IPS-18a (cell line): Measurements from ENCODE around the gene MYOT.
"Not testable (repeated sequence)": the region's sequence is repeated elsewhere in the genome, so short reads cannot be mapped to it uniquely, and the experiment has no call there.

Experiments
- H3K27ac ChIP-seq: one replicate; pipeline ENCODE4 v1.5.1; 2013; ENCODE audit warnings: low read length
- H3K27me3 ChIP-seq: one replicate; pipeline ENCODE4 v1.6.1; 2013; ENCODE audit warnings: mild to moderate bottlenecking, low read length; ENCODE audit not compliant: control insufficient read depth, insufficient read depth
- H3K36me3 ChIP-seq: one replicate; pipeline ENCODE4 v1.6.1; 2013; ENCODE audit warnings: low read depth, low read length; ENCODE audit not compliant: control insufficient read depth
- H3K4me1 ChIP-seq: one replicate; pipeline ENCODE4 v1.6.1; 2013; ENCODE audit warnings: low read depth, low read length; ENCODE audit not compliant: control insufficient read depth
- H3K4me3 ChIP-seq: one replicate; pipeline ENCODE4 v1.5.1; 2013; ENCODE audit warnings: low read length
- H3K9ac ChIP-seq: one replicate; pipeline ENCODE4 v1.6.1; 2013; ENCODE audit warnings: mild to moderate bottlenecking, low read length, moderate library complexity
- H3K9me3 ChIP-seq: one replicate; pipeline ENCODE4 v1.6.1; 2013; ENCODE audit warnings: low read depth, low read length; ENCODE audit not compliant: control insufficient read depth

The MYOT gene

DNA sequence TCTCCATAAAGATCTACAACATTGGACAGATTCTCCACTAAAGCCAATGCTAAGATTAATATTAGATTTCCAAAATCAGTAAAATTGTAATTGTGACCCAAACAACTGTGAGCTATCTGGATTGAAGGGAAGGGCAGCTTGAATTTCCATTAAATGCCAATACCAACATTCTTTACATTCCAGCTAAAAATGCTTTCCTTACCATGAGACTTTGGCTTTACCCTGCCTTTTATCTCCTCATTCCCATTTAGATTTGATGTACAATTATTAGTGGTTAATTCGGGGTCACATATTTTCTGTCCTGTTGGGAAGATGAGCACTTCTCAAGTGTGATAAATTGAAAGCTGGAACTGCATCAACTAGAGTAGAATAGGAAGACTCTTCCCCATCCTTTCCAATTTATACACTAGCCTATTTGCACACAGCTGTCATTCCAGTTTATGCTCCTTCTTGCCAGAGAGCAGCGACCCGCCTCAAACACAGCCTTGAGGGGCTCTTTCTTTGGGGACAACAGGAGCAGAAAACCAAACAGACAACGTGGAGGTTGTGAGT lies 33.1 kb upstream of the MYOT start:
- Histone ChIP-seq H3K4me3 (no peak overlapping the region), H3K4me1 (peaks cover 22% of the 10 kb centered on the region), H3K27ac (no peak overlapping the region), H3K9me3 (no peaks in the 10 kb centered on the region), H3K9ac (no peak overlapping the region), H3K36me3 (no peaks in the 10 kb centered on the region), H3K27me3 (no peaks in the 10 kb centered on the region)

DNA sequence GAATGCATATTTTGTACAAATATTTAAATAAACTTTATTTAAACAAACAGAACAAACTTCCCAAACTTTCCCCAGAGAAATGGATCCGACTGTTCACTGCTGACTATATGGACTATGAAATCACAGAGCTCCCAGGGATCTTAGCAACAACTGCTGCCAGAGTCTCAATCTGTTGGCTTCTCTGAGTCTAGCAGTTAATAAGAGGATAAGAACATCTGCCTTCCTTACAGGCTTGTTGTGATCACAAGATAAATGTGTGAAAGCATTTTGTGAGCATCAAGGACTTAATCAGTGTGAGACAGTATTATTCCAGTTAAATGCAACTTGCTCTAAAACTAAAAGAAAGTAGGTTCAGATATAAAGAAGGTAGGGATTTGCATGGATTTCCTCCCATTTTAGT lies 31.4 kb upstream of the MYOT start:
- Histone ChIP-seq H3K27ac (no peak overlapping the region), H3K9me3 (no peaks in the 10 kb centered on the region), H3K4me3 (no peak overlapping the region), H3K4me1 (peaks cover 22% of the 10 kb centered on the region), H3K36me3 (no peaks in the 10 kb centered on the region), H3K9ac (no peak overlapping the region), H3K27me3 (no peaks in the 10 kb centered on the region)

DNA sequence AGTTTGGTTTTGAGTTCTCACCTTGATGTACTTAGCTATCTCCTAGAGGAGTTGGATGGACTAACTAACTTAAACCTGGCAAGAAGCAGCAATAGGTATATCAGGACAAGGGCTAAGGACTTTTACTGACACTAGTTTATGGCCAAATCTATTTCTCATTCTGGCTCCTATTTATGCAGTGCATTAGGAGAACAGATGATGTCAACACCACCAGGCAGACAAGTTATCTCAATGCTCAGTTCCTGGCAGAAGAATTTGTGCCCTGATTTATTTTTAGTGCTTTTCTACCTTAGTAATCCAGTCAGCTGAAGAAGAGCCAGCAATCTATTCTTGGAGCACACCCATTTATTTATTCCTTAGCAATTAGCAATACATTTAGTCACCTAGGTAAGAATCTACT lies 30.7 kb upstream of the MYOT start:
- H3K4me3 ChIP-seq = no peak overlapping the region
- H3K27me3 ChIP-seq = no peaks in the 10 kb centered on the region
- no peak overlapping the region for H3K27ac ChIP-seq
- H3K9me3 ChIP-seq = no peaks in the 10 kb centered on the region
- no peak overlapping the region for H3K9ac ChIP-seq
- H3K4me1 ChIP-seq = peaks cover 22% of the 10 kb centered on the region
- H3K36me3 ChIP-seq = no peaks in the 10 kb centered on the region

DNA sequence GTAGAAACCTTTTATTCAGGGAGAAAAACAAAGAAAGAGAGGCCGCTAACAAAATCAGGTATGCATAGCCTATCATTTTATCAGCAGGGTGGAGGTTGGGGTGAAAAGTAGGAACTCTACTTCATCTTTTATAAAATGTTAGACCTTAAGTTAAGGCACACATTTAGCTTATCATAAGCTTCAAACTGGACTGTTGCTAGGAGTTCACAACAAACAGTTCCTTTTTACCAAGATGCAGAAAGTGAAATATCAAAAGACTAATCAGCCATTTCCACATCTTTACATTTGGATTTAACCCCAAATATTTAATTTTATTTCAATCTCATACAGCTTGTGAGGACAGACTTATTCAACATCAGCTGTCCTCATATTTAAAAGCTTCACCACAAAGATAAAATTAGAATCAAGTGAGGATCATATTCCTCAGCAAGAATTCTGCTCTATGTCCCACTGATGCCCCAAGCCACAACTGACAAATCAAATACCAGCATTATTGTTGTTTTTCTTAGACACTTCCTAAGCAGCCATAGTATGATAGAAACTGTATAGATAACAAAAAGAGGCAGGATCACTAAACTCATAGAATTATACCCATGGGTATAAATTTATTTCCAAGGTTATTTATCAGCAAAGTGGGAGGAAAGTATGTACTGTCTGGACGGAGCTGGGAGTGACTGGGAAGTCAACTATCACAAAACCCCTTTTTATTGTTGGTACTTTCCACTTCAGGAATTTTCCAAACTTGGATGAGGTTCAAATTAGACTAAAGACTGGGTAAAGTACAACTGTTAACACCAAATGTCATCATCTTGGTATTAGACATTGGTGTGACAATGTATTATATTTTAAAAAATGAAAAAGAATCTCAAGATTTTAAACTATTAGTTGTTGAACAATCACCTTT lies 29.9 kb upstream of the MYOT start:
- Histone ChIP-seq H3K9me3 (no peaks in the 10 kb centered on the region), H3K36me3 (no peaks in the 10 kb centered on the region), H3K4me3 (no peak overlapping the region), H3K4me1 (peaks cover 21% of the 10 kb centered on the region), H3K9ac (no peak overlapping the region), H3K27me3 (no peaks in the 10 kb centered on the region), H3K27ac (no peak overlapping the region)

DNA sequence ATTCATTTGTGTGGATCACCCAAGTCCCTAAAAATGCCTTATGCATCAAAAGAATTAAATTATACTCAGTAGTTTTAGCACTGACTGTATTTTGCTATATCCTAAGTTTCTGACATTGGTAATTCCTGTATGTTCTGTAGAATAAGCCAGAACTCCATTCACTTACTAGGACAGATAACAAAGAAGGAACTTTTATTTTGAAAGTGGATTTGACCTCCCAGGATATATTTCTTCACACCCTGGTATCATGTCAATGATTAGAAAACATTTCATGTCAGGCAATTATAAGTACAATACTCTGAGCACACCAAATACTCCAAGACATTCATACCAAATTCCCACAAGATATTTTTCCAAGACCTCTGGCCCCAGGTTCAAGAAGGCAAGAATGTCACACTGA lies 28.7 kb upstream of the MYOT start:
- Histone ChIP-seq H3K9ac (no peak overlapping the region), H3K9me3 (no peaks in the 10 kb centered on the region), H3K27ac (no peak overlapping the region), H3K4me1 (peaks cover 10% of the 10 kb centered on the region), H3K27me3 (no peaks in the 10 kb centered on the region), H3K4me3 (no peak overlapping the region), H3K36me3 (no peaks in the 10 kb centered on the region)

DNA sequence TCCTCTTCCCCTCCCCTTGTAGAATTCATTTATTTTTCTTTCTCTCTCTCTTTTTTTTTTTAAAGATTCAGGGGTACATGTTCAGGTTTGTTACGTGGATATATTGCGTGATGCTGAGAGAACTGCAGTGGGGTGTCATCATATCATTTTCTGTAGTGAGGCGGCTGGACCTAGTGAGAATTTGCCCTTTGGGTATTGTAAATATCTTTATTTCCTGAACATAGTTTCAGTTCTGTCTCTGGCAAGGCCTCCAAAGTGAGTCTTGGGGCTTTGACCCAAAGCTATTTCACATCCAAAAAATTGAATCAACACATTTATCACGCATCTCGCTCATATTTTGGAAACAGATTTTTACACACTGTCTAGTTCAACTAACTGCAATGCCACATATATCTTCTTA lies 25.4 kb upstream of the MYOT start:
- Histone ChIP-seq H3K4me1 (no peaks in the 10 kb centered on the region), H3K9ac (no peak overlapping the region), H3K9me3 (no peaks in the 10 kb centered on the region)

DNA sequence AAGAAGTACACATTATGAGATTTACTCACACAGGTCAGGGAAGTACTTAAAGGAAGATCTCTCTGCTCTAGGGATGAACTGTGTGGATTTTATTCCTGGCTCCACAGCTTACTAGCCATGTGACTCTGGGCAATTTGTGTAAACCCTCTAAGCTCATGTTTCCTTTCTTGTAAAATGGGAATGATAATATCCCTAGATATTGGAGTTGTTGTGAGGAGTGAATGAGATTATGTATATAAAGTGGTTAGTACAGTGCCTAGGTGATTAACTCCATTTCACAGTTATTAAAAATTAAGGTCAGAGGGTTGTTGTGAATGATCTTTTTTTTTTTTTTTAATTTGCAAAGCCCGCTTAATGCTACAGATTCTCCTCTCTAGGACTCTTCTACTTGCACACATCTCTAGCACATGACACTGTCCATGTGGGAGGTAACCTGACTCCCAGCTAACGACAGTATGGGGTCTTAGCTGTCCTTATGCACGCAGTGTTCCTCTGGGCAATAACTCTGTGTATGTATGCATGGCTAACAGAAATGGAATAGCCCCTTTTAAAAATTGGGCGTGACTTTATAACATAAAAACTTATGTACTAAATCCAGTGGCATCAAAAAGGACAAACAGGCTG lies 23.9 kb upstream of the MYOT start:
- Histone ChIP-seq H3K9me3 (no peaks in the 10 kb centered on the region), H3K27ac (no peak overlapping the region), H3K4me1 (no peaks in the 10 kb centered on the region), H3K27me3 (no peaks in the 10 kb centered on the region), H3K36me3 (no peaks in the 10 kb centered on the region), H3K9ac (no peak overlapping the region), H3K4me3 (no peak overlapping the region)

More for the DNA sequence above, 25.4 kb upstream of the MYOT start:
- Histone ChIP-seq H3K27me3 (no peaks in the 10 kb centered on the region), H3K4me3 (no peak overlapping the region), H3K36me3 (no peaks in the 10 kb centered on the region), H3K27ac (no peak overlapping the region)

DNA sequence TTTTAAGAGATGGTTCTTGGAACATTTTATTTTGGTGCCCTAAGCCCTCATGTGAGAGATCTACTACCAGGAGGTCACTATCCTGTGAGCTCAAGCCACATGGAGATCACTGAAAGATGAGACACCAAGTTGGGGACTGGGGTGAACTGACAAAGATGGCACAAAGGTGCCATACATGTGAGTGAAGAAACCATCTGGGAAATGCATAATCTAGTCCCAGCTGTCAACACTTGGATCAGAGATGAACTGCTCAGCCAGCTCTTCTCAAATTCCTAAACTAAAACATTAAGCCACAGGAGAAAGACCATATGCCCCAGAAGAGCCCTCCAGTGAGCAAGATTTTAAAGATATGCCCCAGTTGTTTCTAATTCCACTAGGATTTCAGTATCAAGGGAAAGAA lies 22.2 kb upstream of the MYOT start:
- H3K9me3 ChIP-seq = no peaks in the 10 kb centered on the region

DNA sequence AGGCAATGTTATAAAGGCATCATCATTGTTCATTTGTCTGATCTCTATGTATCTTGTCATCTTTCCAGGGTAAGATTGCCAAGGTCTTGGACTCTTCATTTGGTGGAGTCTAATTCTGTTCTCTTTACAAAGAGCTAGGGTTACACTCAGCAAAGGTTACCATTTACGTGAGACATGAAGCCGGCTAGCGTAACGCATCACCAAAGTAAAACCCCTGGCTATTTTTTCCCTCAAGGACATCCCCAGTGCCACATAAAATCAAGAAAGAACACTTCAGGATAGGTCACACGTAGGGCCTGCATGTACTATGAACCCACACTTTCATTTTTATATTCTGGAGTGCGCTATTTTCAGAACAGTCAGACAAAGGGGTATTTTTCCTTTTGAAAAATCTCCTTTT lies 20.0 kb upstream of the MYOT start:
- Histone ChIP-seq H3K4me1 (no peaks in the 10 kb centered on the region), H3K9me3 (no peaks in the 10 kb centered on the region), H3K36me3 (no peaks in the 10 kb centered on the region), H3K9ac (no peak overlapping the region), H3K4me3 (no peak overlapping the region), H3K27ac (no peak overlapping the region), H3K27me3 (no peaks in the 10 kb centered on the region)

More for the DNA sequence above, 22.2 kb upstream of the MYOT start:
- Histone ChIP-seq H3K4me1 (no peaks in the 10 kb centered on the region), H3K4me3 (no peak overlapping the region), H3K9ac (no peak overlapping the region), H3K27ac (no peak overlapping the region), H3K36me3 (no peaks in the 10 kb centered on the region), H3K27me3 (no peaks in the 10 kb centered on the region)

DNA sequence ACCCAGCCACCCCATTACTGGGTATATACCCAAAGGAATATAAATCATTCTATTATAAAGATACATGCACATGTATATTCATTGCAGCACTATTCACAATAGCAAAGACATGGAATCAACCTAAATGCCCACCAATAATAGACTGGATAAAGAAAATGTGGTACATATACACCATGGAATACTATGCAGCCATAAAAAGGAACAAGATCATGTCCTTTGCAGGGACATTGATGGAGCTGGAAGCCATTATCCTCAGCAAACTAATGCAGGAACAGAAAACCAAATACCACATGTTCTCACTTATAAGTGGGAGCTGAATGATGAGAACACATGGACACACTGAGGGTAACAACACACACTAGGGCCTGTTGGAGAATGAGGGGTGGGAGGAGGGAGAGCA lies 14.5 kb upstream of the MYOT start:
- H3K27ac ChIP-seq, H3K4me3 ChIP-seq, H3K9me3 ChIP-seq, H3K4me1 ChIP-seq, H3K36me3 ChIP-seq, H3K9ac ChIP-seq, H3K27me3 ChIP-seq: not testable (repeated sequence)

DNA sequence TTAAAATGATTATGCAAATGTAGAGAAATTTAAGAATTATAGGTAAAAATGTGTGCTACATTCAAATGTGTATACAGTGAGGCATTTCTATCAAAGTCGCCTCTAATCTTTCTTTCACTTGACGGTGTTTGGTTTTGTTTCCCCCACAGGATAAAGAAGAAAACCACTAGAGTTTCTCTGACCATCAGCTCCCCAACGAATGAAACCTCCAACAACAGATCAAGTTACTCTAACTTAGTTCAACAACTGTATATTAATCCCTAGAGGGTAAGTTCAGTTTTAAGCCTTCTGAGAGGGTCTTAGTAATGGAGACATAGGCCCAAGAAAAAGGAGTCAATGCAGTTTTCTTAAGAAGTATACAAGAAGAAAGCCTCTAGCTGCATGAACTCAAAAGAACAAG lies 11.5 kb upstream of the MYOT start:
- Histone ChIP-seq H3K9ac (no peak overlapping the region), H3K4me1 (no peaks in the 10 kb centered on the region), H3K9me3 (no peaks in the 10 kb centered on the region), H3K4me3 (no peak overlapping the region), H3K36me3 (no peaks in the 10 kb centered on the region), H3K27ac (no peak overlapping the region), H3K27me3 (no peaks in the 10 kb centered on the region)
